Naive thymus-derived CD8-positive, alpha-beta T cell (primary cell): ENCODE results near the gene ZNF154. TPM values are rescaled to one million over a fixed set of nuclear protein-coding genes. Genes with fewer than 3 reads are reported as not detected.
"Not testable (repeated sequence)": the region's sequence is repeated elsewhere in the genome, so short reads cannot be mapped to it uniquely, and the experiment has no call there.

Experiments used
- ATAC-seq, 2 donors: fragments of 150-1000 bp; cut with Tn5 transposase in 1 of 2; sonication (Bioruptor Pico), chemical (Tn5 transposase) in 1 of 2; 1 replicate in 1 of 2; 2 replicates in 1 of 2; pipeline ENCODE4 v1.10.0; 2021; ENCODE audit warnings: mild to moderate bottlenecking in 2 of 2, moderate library complexity in 2 of 2
- POLR2A ChIA-PET: fragments of 350-600 bp; sonication (Branson Sonifier 250); formaldehyde crosslinking; loops from one replicate; lab custom pipeline; 2021; ENCODE audit warnings: antibody characterized with exemption; lab: Charles Lee
- DNase-seq, 10 donors: peaks; one replicate each; pipeline versions ENCODE4 v3.0.0 to v3.0.0-alpha.2; 2020 to 2022
- H3K27ac Mint-ChIP-seq, 10 donors: one replicate each; pipeline ENCODE4 v1.8.0; 2020 to 2022; ENCODE audit warnings: mild to moderate bottlenecking in 10 of 10, mixed read lengths in 10 of 10, moderate library complexity in 4 of 10, inconsistent platforms in 1 of 10
- H3K27me3 Mint-ChIP-seq, 5 donors: one replicate each; pipeline ENCODE4 v1.8.0; 2021 to 2022; ENCODE audit warnings: mixed read lengths in 5 of 5
- H3K36me3 Mint-ChIP-seq, 3 donors: one replicate each; pipeline ENCODE4 v1.8.0; 2020 to 2022; ENCODE audit warnings: mixed read lengths in 3 of 3, mild to moderate bottlenecking in 2 of 3, inconsistent platforms in 1 of 3
- H3K4me1 Mint-ChIP-seq, 4 donors: one replicate each; pipeline ENCODE4 v1.8.0; 2021 to 2022; ENCODE audit warnings: mixed read lengths in 4 of 4
- H3K4me3 Mint-ChIP-seq, 10 donors: one replicate each; pipeline ENCODE4 v1.8.0; 2020 to 2022; ENCODE audit warnings: mild to moderate bottlenecking in 10 of 10, mixed read lengths in 10 of 10, moderate library complexity in 6 of 10, inconsistent platforms in 1 of 10
- H3K9me3 Mint-ChIP-seq, 9 donors: one replicate each; pipeline ENCODE4 v1.8.0; 2020 to 2022; ENCODE audit warnings: mixed read lengths in 9 of 9, mild to moderate bottlenecking in 3 of 9, inconsistent platforms in 1 of 9, moderate library complexity in 1 of 9
- polyA plus RNA-seq, 3 donors: library from polyadenylated mRNA; unstranded; fragments of 300-500 nt; fragmentation: Illumina TruSeq; gene quantifications; one replicate each; pipeline ENCODE4 v1.2.3, GENCODE V29; 2021
- total RNA-seq, 8 experiments: library from RNA in 2 of 8; stranded (reverse) in 2 of 8; gene quantifications; one replicate each; pipeline ENCODE4 v1.2.3 and lab custom pipeline; 2021 to 2026

Gene ZNF154
- total RNA-seq (10 to 100 TPM; 60.5 to 60.6 TPM), polyA plus RNA-seq (1 to 10 TPM; 1.1 to 2.4 (median 1.2) TPM), total RNA-seq (lab: John Stamatoyannopoulos, UW) (12.3 to 86.6 (median 27.0) reads per million in 6 experiments)

- Mint-ChIP-seq H3K9me3 (peaks cover 0 to 95% (median 54%) of the 10 kb centered on the region in 9 donors), H3K36me3 (peaks cover 54 to 83% (median 62%) of the 10 kb centered on the region in 3 donors), H3K27me3 (peaks cover 0 to 16% (median 3%) of the 10 kb centered on the region in 5 donors), H3K4me3 (peak within 1 kb of the TSS; percentile 77 to 96 (median 92)), H3K4me1 (peaks cover 6 to 40% (median 15%) of the 10 kb centered on the region in 4 donors), H3K27ac (peak within 1 kb of the TSS; percentile 88 to 100 (median 95))
- peak; percentile 91 to 95 for ATAC-seq
- POLR2A ChIA-PET, result interaction anchor here (0.7 to 3.4 kb wide), 28 partner anchors 8 to 731 kb away, joined by 3 to 55 read pairs (median 5); partner anchors contain the start of genes ZNF132, ZNF134, ZNF211 and ZNF274
- peak; percentile 38 to 89 (median 54) for DNase-seq
Measured at GRCh38 chr19:57708641-57709361, at the start of gene ZNF154. ZNF154 (minus strand) TSS chr19:57709204; CDS start chr19:57708971, 233 bp downstream.

DNA sequence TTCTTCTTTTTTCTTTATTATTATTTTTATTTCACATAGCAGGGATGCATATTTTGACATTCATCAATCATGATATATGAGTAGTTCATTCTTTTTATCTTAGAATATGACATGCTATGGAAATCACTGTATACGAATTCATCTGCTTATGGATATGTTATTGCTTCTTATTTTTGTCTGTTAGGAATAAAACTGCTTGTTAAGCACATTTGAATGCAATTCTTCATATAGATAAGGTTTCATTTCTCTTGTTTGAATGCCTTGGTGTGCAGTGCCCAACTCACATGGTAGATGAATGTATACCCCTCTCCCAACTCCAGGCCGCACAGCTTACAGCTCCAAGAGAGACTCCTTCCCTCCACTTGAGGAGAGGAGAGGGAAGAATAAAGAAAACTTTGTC is 48.9 kb upstream of the ZNF154 start:
- peaks cover 0 to 2% (median 0%) of the 10 kb centered on the region in 4 donors for H3K4me1 Mint-ChIP-seq
- no peak overlapping the region for H3K27ac Mint-ChIP-seq
- DNase-seq (no peak), ATAC-seq (no peak)
- H3K4me3 Mint-ChIP-seq, result no peak overlapping the region
- H3K36me3 Mint-ChIP-seq, result peaks cover 64 to 92% (median 75%) of the 10 kb centered on the region in 3 donors
- H3K9me3 Mint-ChIP-seq, result peaks cover 0 to 93% (median 38%) of the 10 kb centered on the region in 9 donors
- H3K27me3 Mint-ChIP-seq, result peaks cover 0 to 2% (median 0%) of the 10 kb centered on the region in 5 donors
- POLR2A ChIA-PET, result interaction anchor here (0.6 kb wide), 1 partner anchor 454 kb away, joined by 4 read pairs; no protein-coding TSS in a partner anchor

DNA sequence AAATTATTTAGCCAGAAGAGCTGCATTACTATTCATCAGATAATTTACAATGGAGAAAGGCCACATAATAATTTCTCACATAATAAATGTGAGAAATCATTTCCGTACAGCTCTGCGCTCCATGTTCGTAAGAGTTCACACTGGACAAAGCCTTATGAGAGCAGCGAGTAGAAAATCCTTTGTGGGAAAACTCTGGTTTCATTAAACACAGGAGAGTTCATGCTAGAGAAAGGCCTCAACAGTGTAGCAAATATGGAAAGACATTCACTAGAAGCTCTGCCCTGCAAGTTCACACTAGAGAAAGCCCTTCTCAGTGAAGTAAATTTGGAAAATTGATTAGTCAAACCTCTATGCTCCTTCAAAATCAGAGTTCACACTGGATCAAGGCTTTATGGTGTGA is 46.0 kb upstream of the ZNF154 start:
- ATAC-seq, result no peak
- Mint-ChIP-seq H3K36me3 (peaks cover 80 to 99% (median 82%) of the 10 kb centered on the region in 3 donors), H3K4me1 (peaks cover 0 to 8% (median 5%) of the 10 kb centered on the region in 4 donors), H3K27ac (no peak overlapping the region), H3K27me3 (peaks cover 0 to 2% (median 0%) of the 10 kb centered on the region in 5 donors), H3K9me3 (peaks cover 7 to 98% (median 52%) of the 10 kb centered on the region in 9 donors), H3K4me3 (no peak overlapping the region)
- POLR2A ChIA-PET, result interaction anchor here (1.1 kb wide), 1 partner anchor 14 kb away, joined by 3 read pairs; the partner anchor contains the start of gene ZNF586
- DNase-seq, result no peak

GRCh38 chr19:57754091-57754673 is 45.2 kb upstream of the ZNF154 start:
- Mint-ChIP-seq H3K27ac (no peak overlapping the region), H3K4me1 (peaks cover 0 to 15% (median 6%) of the 10 kb centered on the region in 4 donors), H3K36me3 (peaks cover 80 to 99% (median 84%) of the 10 kb centered on the region in 3 donors), H3K9me3 (peaks cover 7 to 99% (median 56%) of the 10 kb centered on the region in 9 donors), H3K4me3 (peak overlapping the region in 1 of 10 donors; percentile 2), H3K27me3 (no peaks in the 10 kb centered on the region)
- no peak for DNase-seq
- POLR2A ChIA-PET, result no interaction called here
- ATAC-seq, result no peak

DNA sequence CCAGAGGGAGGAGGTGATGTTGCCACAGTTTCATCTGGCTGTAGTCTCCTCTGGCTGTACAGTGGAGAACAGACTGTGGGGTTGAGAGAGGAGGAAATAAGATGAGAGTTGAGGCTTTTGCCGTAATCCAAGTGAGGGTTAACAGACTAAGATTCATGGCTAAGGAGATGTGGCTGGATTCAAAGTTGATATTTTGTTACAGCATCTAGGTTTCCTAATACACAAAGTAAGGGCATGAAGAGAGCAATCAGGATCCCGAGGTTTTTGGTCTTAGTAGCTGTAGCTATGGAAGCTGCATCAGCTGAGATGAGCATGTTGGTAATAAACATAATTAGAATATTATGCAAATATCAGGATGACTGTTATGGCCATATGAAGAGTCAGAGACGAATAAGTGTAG is 39.0 kb upstream of the ZNF154 start:
- ATAC-seq, result no peak
- Mint-ChIP-seq H3K36me3 (peaks cover 52 to 67% (median 57%) of the 10 kb centered on the region in 3 donors), H3K27ac (peak overlapping the region in 5 of 10 donors; percentile 27 to 92 (median 74)), H3K4me3 (peak overlapping the region; percentile 87 to 100 (median 94)), H3K27me3 (no peaks in the 10 kb centered on the region), H3K4me1 (peaks cover 9 to 40% (median 33%) of the 10 kb centered on the region in 4 donors), H3K9me3 (peaks cover 7 to 81% (median 47%) of the 10 kb centered on the region in 9 donors)
- POLR2A ChIA-PET, result interaction anchor here (1.0 to 2.6 kb wide), 4 partner anchors 11 to 66 kb away, joined by 3 to 22 read pairs (median 14); partner anchors contain the start of genes ZNF154, ZNF551 and ZNF586
- DNase-seq, result no peak

DNA sequence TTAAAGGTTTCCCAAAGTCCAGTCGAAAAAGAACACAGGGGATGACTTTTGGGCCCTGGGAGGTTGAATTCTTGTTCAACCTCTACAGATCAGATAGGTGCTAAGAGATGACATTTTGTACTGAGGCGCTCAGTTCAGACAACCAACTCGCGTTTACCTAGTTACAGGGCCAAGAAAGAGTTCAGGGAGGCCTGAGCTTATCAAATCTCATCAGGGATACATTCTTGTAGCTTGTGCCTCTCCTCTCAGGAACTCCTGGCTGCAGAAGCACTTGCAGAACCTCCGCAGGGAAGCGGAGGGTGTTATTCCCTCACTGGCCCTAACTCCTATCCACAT is 38.4 kb upstream of the ZNF154 start:
- Mint-ChIP-seq H3K4me3 (peak overlapping the region; percentile 87 to 100 (median 94)), H3K36me3 (peaks cover 46 to 61% (median 51%) of the 10 kb centered on the region in 3 donors), H3K27me3 (no peaks in the 10 kb centered on the region), H3K4me1 (peaks cover 9 to 40% (median 33%) of the 10 kb centered on the region in 4 donors), H3K9me3 (peaks cover 7 to 75% (median 41%) of the 10 kb centered on the region in 9 donors), H3K27ac (peak overlapping the region; percentile 3 to 100 (median 98))
- ATAC-seq (no peak), DNase-seq (no peak)
- POLR2A ChIA-PET, result interaction anchor here (0.7 to 2.6 kb wide), 11 partner anchors 12 to 358 kb away, joined by 3 to 22 read pairs (median 6); partner anchors contain the start of genes ZNF154, ZNF548, ZNF551 and ZNF586

GRCh38 chr19:57746580-57747471 is 37.8 kb upstream of the ZNF154 start, which contains the start of gene ZNF776:
ZNF776 (plus strand) TSS chr19:57746815; CDS start chr19:57747059, 244 bp downstream.
- POLR2A ChIA-PET, result interaction anchor here (0.6 to 2.6 kb wide), 18 partner anchors 11 to 357 kb away, joined by 3 to 22 read pairs (median 4); partner anchors contain the start of genes ZIK1, ZNF154, ZNF548 and ZNF551
- DNase-seq (peak; percentile 50 to 92 (median 82)), ATAC-seq (peak; percentile 95 to 98)
- Mint-ChIP-seq H3K4me3 (peak within 1 kb of the TSS; percentile 87 to 100 (median 94)), H3K27me3 (no peaks in the 10 kb centered on the region), H3K9me3 (peaks cover 7 to 69% (median 35%) of the 10 kb centered on the region in 9 donors), H3K4me1 (peaks cover 9 to 39% (median 32%) of the 10 kb centered on the region in 4 donors), H3K36me3 (peaks cover 41 to 55% (median 45%) of the 10 kb centered on the region in 3 donors), H3K27ac (peak within 1 kb of the TSS; percentile 92 to 100 (median 98))

DNA sequence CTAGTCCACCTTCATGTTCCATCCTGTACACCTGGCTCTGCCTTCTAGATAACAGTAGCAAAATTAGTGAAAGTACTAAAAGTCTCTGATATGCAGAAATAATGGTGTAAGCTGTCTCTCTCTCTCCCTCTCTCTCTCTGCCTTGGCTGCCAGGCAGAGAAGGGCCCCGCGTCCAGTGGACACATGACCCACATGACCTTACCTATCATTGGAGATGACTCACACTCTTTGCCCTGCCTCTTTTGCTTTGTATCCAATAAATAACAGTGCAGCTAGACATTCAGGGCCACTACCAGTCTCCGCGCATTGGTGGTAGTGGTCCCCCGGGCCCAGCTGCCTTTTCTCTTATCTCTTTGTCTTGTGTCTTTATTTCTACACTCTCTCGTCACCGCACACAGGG is 29.8 kb upstream of the ZNF154 start:
- POLR2A ChIA-PET, result not testable (repeated sequence)

DNA sequence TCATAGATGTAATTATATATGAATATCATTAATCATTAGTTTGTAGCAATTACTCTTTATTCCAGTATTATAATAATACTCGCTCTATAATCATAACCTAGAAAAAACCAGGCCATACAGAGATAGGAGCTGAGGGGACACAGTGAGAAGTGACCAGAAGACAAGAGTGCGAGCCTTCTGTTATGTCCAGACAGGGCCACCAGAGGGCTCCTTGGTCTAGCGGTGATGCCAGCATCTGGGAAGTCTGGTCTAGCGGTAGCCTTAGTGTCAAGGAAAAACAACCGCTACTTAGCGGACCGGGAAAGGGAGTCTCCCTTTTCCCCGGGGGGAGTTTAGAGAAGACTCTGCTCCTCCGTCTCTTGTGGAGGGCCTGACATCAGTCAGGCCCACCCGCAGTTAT is 29.3 kb upstream of the ZNF154 start:
- peaks cover 0 to 11% (median 2%) of the 10 kb centered on the region in 5 donors for H3K27me3 Mint-ChIP-seq
- H3K9me3 Mint-ChIP-seq, result peaks cover 0 to 19% (median 0%) of the 10 kb centered on the region in 9 donors
- H3K27ac Mint-ChIP-seq, H3K4me3 Mint-ChIP-seq, H3K36me3 Mint-ChIP-seq, H3K4me1 Mint-ChIP-seq: not testable (repeated sequence)
- POLR2A ChIA-PET, result interaction anchor here (0.5 kb wide), 1 partner anchor 422 kb away, joined by 6 read pairs; no protein-coding TSS in a partner anchor
- ATAC-seq (peak in 1 of 2 donors; percentile 60), DNase-seq (peak in 8 of 10 donors; percentile 10 to 67 (median 24))

More for the DNA sequence above, 29.8 kb upstream of the ZNF154 start:
- H3K27me3 Mint-ChIP-seq, H3K4me1 Mint-ChIP-seq, ATAC-seq, H3K27ac Mint-ChIP-seq, H3K36me3 Mint-ChIP-seq, H3K4me3 Mint-ChIP-seq, DNase-seq: not testable (repeated sequence)
- H3K9me3 Mint-ChIP-seq, result peaks cover 0 to 19% (median 0%) of the 10 kb centered on the region in 9 donors

DNA sequence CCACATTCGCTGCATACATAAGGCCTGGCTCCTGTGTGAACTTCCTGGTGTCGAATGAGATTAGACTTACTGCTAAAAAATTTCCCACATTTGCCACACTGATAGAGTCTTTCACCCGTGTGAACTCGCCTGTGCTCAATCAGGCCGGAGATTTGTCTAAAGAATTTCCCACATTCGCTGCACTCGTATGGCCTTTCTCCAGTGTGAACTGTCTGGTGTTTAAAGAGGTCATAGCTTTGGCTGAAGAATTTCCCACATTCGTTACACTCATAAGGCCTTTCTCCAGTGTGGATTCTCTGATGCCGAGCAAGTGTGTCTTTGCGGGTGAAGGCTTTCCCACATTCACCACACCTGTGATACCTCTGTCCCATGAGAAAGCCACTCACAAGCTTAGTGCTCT is 11.9 kb upstream of the ZNF154 start:
- Mint-ChIP-seq H3K4me3 (no peak overlapping the region), H3K4me1 (peaks cover 4 to 20% (median 8%) of the 10 kb centered on the region in 4 donors), H3K27ac (no peak overlapping the region), H3K9me3 (peaks cover 0 to 94% (median 40%) of the 10 kb centered on the region in 9 donors), H3K36me3 (peaks cover 56 to 83% (median 68%) of the 10 kb centered on the region in 3 donors), H3K27me3 (no peaks in the 10 kb centered on the region)
- no peak for DNase-seq
- no peak for ATAC-seq
- POLR2A ChIA-PET, result interaction anchor here (0.6 to 2.7 kb wide), 2 partner anchors 12 to 175 kb away, joined by 4 to 12 read pairs; partner anchors contain the start of gene ZNF154

GRCh38 chr19:57719901-57720519 is 11.0 kb upstream of the ZNF154 start:
- Mint-ChIP-seq H3K27ac (no peak overlapping the region), H3K36me3 (peaks cover 58 to 83% (median 73%) of the 10 kb centered on the region in 3 donors), H3K4me3 (no peak overlapping the region), H3K27me3 (no peaks in the 10 kb centered on the region), H3K4me1 (peaks cover 4 to 15% (median 9%) of the 10 kb centered on the region in 4 donors), H3K9me3 (peaks cover 0 to 97% (median 45%) of the 10 kb centered on the region in 9 donors)
- POLR2A ChIA-PET, result interaction anchor here (2.7 kb wide), 1 partner anchor 11 kb away, joined by 12 read pairs; the partner anchor contains the start of gene ZNF154
- ATAC-seq (no peak), DNase-seq (no peak)
